Measurements from ENCODE around the gene MRPS31. TPM values are rescaled to one million over a fixed set of nuclear protein-coding genes. Genes with fewer than 3 reads are reported as not detected.

The MRPS31 gene
- total and polyA plus RNA-seq, 11 donors, result 21.9 to 62.7 (median 29.1) TPM

DNA sequence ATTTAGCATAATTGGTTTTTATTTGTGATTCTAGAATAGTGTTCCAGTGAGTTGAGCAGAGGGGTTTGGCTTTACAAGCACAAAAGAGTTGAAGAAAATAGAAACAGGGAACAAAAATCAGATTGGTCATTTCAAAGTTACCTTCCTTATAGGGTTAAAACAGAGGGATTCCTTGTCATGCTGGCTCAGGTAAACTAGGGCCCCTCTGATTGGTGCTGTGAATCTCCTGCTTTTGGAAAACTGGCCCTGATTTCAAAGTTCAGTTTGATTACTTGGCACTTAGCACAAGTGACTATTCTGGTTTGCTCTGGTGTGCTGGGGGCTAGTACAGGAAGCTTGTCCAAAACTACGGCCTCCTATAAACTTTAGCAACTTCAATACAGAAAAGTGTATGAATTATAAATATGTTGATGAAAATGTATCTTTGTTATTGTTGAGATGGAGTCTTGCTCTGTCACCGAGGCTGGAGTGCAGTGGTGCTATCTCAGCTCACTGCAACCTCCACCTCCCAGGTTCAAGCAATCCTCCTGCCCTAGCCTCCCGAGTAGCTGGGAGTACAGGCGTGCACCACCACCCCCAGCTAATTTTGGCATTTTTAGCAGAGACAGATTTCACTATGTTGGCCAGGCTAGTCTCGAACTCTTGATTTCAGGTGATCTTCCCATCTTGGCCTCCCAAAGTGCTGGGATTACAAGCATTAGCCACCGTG is 1.9 kb upstream of the MRPS31 start:
- Histone ChIP-seq H3K4me3 (no peak overlapping the region), H3K4me1 (peaks cover 0 to 35% (median 14%) of the 10 kb centered on the region in 12 donors), H3K9me3 (no peaks in the 10 kb centered on the region), H3K27me3 (no peaks in the 10 kb centered on the region), H3K27ac (no peak overlapping the region), H3K36me3 (no peaks in the 10 kb centered on the region)
- WGBS, 4 donors, result 87 to 96% (median 94%) methylated on average over 6 of the region's 6 CpGs
- intact Hi-C loops (cut with DNase I), result loop anchor here in 8 of 10 donors (5.0 to 10.0 kb wide), 8 partner anchors 91 to 1088 kb away; partner anchors contain the start of genes WBP4 (in 4 of the 8) and MTRF1 (in 1 of the 8)
- TF ChIP-seq, protein P1, sequence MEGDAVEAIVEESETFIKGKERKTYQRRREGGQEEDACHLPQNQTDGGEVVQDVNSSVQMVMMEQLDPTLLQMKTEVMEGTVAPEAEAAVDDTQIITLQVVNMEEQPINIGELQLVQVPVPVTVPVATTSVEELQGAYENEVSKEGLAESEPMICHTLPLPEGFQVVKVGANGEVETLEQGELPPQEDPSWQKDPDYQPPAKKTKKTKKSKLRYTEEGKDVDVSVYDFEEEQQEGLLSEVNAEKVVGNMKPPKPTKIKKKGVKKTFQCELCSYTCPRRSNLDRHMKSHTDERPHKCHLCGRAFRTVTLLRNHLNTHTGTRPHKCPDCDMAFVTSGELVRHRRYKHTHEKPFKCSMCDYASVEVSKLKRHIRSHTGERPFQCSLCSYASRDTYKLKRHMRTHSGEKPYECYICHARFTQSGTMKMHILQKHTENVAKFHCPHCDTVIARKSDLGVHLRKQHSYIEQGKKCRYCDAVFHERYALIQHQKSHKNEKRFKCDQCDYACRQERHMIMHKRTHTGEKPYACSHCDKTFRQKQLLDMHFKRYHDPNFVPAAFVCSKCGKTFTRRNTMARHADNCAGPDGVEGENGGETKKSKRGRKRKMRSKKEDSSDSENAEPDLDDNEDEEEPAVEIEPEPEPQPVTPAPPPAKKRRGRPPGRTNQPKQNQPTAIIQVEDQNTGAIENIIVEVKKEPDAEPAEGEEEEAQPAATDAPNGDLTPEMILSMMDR (IDR thresholded peaks at IDR 0.05), result no peak
- no peak for TF ChIP-seq POLR2A (IDR thresholded peaks at IDR 0.05)
- ATAC-seq (no peak), DNase-seq (no peak)

DNA sequence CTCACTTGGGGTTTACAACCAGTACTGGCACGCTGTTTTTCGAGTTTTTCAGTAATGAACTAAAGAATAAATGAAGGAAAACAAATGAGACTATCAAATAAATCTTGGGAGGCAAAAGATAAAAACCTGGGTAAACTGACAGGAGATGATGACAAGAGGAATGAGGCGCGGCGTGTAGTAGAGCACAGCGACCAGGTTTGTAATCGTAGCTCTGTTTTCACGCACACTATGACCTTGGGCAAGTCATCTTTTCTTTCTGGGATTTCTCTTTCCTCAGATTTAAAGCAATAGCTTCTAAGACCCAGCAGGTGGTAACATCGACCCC is 419 bp downstream of the MRPS31 start:
- WGBS, 4 donors, result 0 to 1% (median 1%) methylated on average over 9 of the region's 9 CpGs
- Histone ChIP-seq H3K9me3 (no peaks in the 10 kb centered on the region), H3K4me1 (peaks cover 0 to 25% (median 13%) of the 10 kb centered on the region in 12 donors), H3K27me3 (no peaks in the 10 kb centered on the region), H3K36me3 (peaks cover 0 to 14% (median 10%) of the 10 kb centered on the region in 9 donors), H3K4me3 (peak overlapping the region; percentile 58 to 90 (median 75)), H3K27ac (peak overlapping the region; percentile 63 to 92 (median 84))
- TF ChIP-seq, protein P1 (IDR thresholded peaks at IDR 0.05), result no peak
- TF ChIP-seq POLR2A (IDR thresholded peaks at IDR 0.05), result no peak
- DNase-seq (no peak), ATAC-seq (peak in 1 of 4 donors; percentile 13)
- intact Hi-C loops (cut with DNase I), result loop anchor here in 8 of 10 donors (5.0 to 10.0 kb wide), 8 partner anchors 88 to 1086 kb away; partner anchors contain the start of genes WBP4 (in 4 of the 8) and MTRF1 (in 1 of the 8)

DNA sequence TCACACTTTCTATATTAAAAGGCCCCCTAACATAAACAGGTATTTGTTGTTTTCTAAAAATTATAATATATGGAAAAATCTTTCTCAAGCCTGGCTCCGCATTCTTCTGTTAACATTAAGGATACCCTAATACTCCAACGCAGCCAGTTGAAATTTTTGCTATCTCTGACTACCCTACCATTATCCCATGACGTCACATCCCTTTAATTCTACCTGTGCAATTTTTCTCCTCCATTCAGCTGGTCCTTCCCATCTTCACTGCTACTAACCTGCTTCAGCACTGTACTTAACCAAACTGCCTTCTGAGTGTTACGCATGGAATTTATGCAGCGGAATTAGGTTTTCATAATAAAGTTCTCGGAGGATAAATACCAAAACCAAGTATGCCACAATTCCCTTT is 1.0 kb downstream of the MRPS31 start:
- ATAC-seq (no peak), DNase-seq (no peak)
- TF ChIP-seq, protein P1 (IDR thresholded peaks at IDR 0.05), result no peak
- TF ChIP-seq POLR2A (IDR thresholded peaks at IDR 0.05), result no peak
- intact Hi-C loops (cut with DNase I), result loop anchor here in 8 of 10 donors (5.0 to 10.0 kb wide), 8 partner anchors 88 to 1085 kb away; partner anchors contain the start of genes WBP4 (in 4 of the 8) and MTRF1 (in 1 of the 8)
- 80 to 84% (median 81%) methylated on average over 6 of the region's 6 CpGs for WGBS, 4 donors
- peak overlapping the region; percentile 3 to 90 (median 74) for H3K4me3 ChIP-seq
- H3K9me3 ChIP-seq, result no peaks in the 10 kb centered on the region
- no peaks in the 10 kb centered on the region for H3K27me3 ChIP-seq
- peaks cover 0 to 25% (median 13%) of the 10 kb centered on the region in 12 donors for H3K4me1 ChIP-seq
- H3K36me3 ChIP-seq, result peaks cover 0 to 20% (median 14%) of the 10 kb centered on the region in 9 donors
- peak overlapping the region in 8 of 12 donors; percentile 78 to 86 (median 84) for H3K27ac ChIP-seq

DNA sequence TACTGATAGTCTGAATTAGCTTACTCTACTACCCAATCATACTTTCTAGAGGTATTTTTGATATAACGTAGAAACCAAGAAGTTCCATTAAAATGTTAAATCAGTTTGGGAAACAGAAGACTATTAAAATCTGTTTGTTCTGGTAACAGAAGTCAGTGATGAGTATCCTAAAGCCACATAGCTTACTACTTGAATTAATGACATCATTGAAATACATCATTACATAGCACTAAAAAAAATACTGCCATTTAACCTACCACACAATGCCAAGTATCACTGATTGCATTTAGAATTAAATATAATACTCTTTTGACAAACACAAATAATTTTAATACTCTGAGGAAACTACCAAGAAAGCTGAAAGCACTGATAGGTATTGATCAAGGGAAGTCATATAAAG is 5.4 kb downstream of the MRPS31 start:
- intact Hi-C loops (cut with DNase I), result no loop called here
- H3K36me3 ChIP-seq, result peaks cover 0 to 43% (median 31%) of the 10 kb centered on the region in 9 donors
- no peak for ATAC-seq

More for the DNA sequence above, 5.4 kb downstream of the MRPS31 start:
- H3K4me3 ChIP-seq, result no peak overlapping the region
- no peak overlapping the region for H3K27ac ChIP-seq
- H3K27me3 ChIP-seq, result no peaks in the 10 kb centered on the region
- no peak for TF ChIP-seq POLR2A (IDR thresholded peaks at IDR 0.05)
- TF ChIP-seq, protein P1 (IDR thresholded peaks at IDR 0.05), result no peak
- peaks cover 0 to 35% (median 14%) of the 10 kb centered on the region in 12 donors for H3K4me1 ChIP-seq
- no peak for DNase-seq
- no peaks in the 10 kb centered on the region for H3K9me3 ChIP-seq
- 94 to 100% (median 95%) methylated on average over 1 of the region's 1 CpG for WGBS, 4 donors

Measured in heart left ventricle (tissue), 16 donors.